Kidney (tissue), 14 donors: ENCODE measurements around the gene HAPSTR1. TPM values are rescaled to one million over a fixed set of nuclear protein-coding genes. Genes with fewer than 3 reads are reported as not detected.

Experiments
- DNase-seq, 5 donors: peaks; one replicate each; pipeline ENCODE4 v3.0.0-alpha.2; 2013 to 2020
- FAIRE-seq: peaks from 2 replicates; lab custom pipeline; 2012; peaks lifted over from hg19 to GRCh38; lab: Jason Lieb, UNC
- H3K27ac ChIP-seq, 2 donors: one replicate each; pipeline ENCODE4 v1.7.0; 2013; ENCODE audit warnings: low read depth in 2 of 2, low read length in 2 of 2, inconsistent platforms in 1 of 2
- H3K27me3 ChIP-seq: one replicate; pipeline ENCODE4 v1.7.1; 2013; ENCODE audit warnings: low read length, inconsistent platforms; ENCODE audit not compliant: control insufficient read depth, insufficient read depth
- H3K36me3 ChIP-seq, 3 donors: one replicate each; pipeline versions ENCODE4 v1.7.0 to v1.7.1; 2013; ENCODE audit warnings: low read length in 3 of 3, control low read depth in 1 of 3, inconsistent platforms in 1 of 3; ENCODE audit not compliant: insufficient read depth in 3 of 3, control insufficient read depth in 2 of 3
- H3K4me1 ChIP-seq, 3 donors: one replicate each; pipeline versions ENCODE4 v1.7.0 to v1.7.1; 2013; ENCODE audit warnings: low read length in 3 of 3, inconsistent platforms in 1 of 3, low read depth in 1 of 3; ENCODE audit not compliant: control insufficient read depth in 2 of 3, insufficient read depth in 2 of 3
- H3K4me3 ChIP-seq, 3 donors: one replicate each; pipeline versions ENCODE4 v1.7.0 to v1.8.1; 2013; ENCODE audit warnings: low read length in 3 of 3, control low read depth in 1 of 3, inconsistent platforms in 1 of 3
- H3K9ac ChIP-seq, 3 donors: one replicate each; pipeline versions ENCODE4 v1.7.0 to v1.7.1; 2013; ENCODE audit warnings: low read length in 3 of 3, control low read depth in 1 of 3, inconsistent platforms in 1 of 3
- H3K9me3 ChIP-seq, 3 donors: one replicate each; pipeline versions ENCODE4 v1.7.0 to v1.7.1; 2013; ENCODE audit warnings: low read length in 3 of 3, control low read depth in 1 of 3, inconsistent platforms in 1 of 3; ENCODE audit not compliant: control insufficient read depth in 2 of 3, insufficient read depth in 1 of 3
- intact Hi-C: fragments of 100-400 bp; cut with DNase I; formaldehyde crosslinking; loops from one replicate; pipeline ENCODE4 v1.11.1; 2022
- polyA plus RNA-seq: library from polyadenylated mRNA; stranded (reverse); fragments of 350-450 nt; fragmentation: Illumina TruSeq; extraction: RNeasy Lipid Tissue Mini Kit (QIAGEN cat#74804); gene quantifications from one replicate; pipeline ENCODE4 v1.2.3, GENCODE V29; 2014; ENCODE audit warnings: low read depth, low replicate concordance; ENCODE audit not compliant: insufficient read depth
- total RNA-seq: library from RNA; stranded (reverse); fragmentation: NEBNext Ultra II Directional; extraction: Animal tissue kit (Norgen Biotek cat#: 25700); gene quantifications from one replicate; pipeline ENCODE4 v1.2.1, GENCODE V29; 2021
- TF ChIP-seq, protein P1 (sequence below): IDR thresholded peaks from 3 replicates; pipeline ENCODE4 v1.5.1; 2012; ENCODE audit warnings: mild to moderate bottlenecking, moderate library complexity, borderline replicate concordance; ENCODE audit not compliant: insufficient read depth; ENCODE audit errors: extremely low read depth
- donor health status: control.
- donor health status: control.
- donor health status: control.
- donor health status: control.
- donor health status: control.
- donor health status: DM: yes; HTN: yes; CAD: no.
- donor health status: Normal renal cell carcinoma (clear cell type).

Gene HAPSTR1
- total and polyA plus RNA-seq, 2 donors from 2014 or later: 14.7 to 77.0 TPM

DNA sequence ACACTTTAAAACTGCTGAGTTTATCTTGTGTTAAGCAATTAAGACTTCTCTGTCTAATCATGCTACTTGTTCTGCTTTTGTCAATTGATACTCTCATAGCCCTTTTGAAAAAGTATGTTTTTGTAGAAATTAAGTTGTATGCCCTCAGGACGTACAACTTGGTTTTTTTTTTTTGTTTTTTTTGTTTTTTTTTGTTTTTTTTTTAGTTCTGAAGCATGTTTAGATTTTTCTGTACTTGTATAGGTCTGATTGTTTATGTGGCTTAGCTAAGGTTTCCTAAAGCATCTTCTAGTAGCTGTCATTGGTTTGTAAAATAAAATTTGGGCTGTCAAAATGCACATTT, 21.4 kb downstream of the HAPSTR1 start:
- peaks cover 3 to 26% (median 20%) of the 10 kb centered on the region in 3 donors for H3K4me1 ChIP-seq
- TF ChIP-seq, protein P1, sequence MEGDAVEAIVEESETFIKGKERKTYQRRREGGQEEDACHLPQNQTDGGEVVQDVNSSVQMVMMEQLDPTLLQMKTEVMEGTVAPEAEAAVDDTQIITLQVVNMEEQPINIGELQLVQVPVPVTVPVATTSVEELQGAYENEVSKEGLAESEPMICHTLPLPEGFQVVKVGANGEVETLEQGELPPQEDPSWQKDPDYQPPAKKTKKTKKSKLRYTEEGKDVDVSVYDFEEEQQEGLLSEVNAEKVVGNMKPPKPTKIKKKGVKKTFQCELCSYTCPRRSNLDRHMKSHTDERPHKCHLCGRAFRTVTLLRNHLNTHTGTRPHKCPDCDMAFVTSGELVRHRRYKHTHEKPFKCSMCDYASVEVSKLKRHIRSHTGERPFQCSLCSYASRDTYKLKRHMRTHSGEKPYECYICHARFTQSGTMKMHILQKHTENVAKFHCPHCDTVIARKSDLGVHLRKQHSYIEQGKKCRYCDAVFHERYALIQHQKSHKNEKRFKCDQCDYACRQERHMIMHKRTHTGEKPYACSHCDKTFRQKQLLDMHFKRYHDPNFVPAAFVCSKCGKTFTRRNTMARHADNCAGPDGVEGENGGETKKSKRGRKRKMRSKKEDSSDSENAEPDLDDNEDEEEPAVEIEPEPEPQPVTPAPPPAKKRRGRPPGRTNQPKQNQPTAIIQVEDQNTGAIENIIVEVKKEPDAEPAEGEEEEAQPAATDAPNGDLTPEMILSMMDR: no peak
- H3K4me3 ChIP-seq: no peak overlapping the region
- H3K9ac ChIP-seq: no peak overlapping the region
- FAIRE-seq (no peak), DNase-seq (no peak)
- intact Hi-C loops: no loop called here
- H3K27me3 ChIP-seq: no peaks in the 10 kb centered on the region
- no peaks in the 10 kb centered on the region for H3K9me3 ChIP-seq
- no peak overlapping the region for H3K27ac ChIP-seq
- H3K36me3 ChIP-seq: peaks cover 11 to 21% (median 17%) of the 10 kb centered on the region in 3 donors

DNA sequence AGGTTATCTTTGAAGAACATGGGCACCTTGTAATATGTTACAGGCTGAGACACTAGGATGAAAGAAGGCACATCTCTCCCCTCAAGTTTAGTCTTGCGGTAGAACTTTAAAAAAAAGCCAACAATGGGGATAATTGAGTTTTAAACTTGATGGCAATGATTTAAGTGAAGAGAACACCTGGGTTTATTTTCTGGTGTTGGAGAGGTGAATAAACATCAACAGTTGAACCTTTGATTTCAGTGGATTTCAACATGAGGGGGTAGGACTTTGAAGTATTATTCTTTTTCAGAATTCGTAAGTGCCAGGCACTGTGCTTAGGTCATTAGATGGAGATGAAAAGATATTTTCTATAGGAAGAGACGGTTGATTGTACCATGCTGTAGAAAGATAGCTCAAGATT, 22.3 kb downstream of the HAPSTR1 start:
- Histone ChIP-seq H3K4me3 (no peak overlapping the region), H3K9ac (no peak overlapping the region), H3K27me3 (no peaks in the 10 kb centered on the region), H3K4me1 (peaks cover 3 to 24% (median 16%) of the 10 kb centered on the region in 3 donors), H3K27ac (no peak overlapping the region), H3K9me3 (no peaks in the 10 kb centered on the region), H3K36me3 (peaks cover 6 to 19% (median 11%) of the 10 kb centered on the region in 3 donors)
- FAIRE-seq (no peak), DNase-seq (no peak)
- TF ChIP-seq, protein P1: no peak
- intact Hi-C loops: no loop called here

DNA sequence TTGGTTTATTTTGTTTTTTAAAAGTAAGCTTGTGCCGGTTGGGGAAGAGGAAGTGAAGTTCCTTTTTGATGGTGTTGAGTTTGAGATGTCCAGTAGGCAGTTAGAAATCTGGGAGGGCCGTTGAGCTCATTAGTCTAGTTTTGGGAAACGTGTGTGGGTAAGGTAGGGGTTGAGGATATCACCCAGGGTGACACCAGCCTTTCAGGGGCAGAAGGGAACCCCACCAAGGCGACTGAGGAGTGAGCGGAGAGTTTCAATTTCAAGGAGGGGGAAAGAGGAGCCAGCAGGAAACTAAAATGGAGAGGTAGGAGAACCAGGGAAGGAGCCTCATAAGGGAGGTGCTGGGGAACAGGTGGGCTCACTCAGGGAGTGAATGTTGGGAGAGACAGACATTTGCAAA, 22.7 kb downstream of the HAPSTR1 start:
- DNase-seq (no peak), FAIRE-seq (no peak)
- H3K4me3 ChIP-seq: no peak overlapping the region
- no peak overlapping the region for H3K27ac ChIP-seq
- H3K9ac ChIP-seq: no peak overlapping the region
- TF ChIP-seq, protein P1: no peak
- no peaks in the 10 kb centered on the region for H3K9me3 ChIP-seq
- intact Hi-C loops: no loop called here
- peaks cover 6 to 15% (median 9%) of the 10 kb centered on the region in 3 donors for H3K36me3 ChIP-seq
- H3K27me3 ChIP-seq: no peaks in the 10 kb centered on the region
- peaks cover 3 to 20% (median 12%) of the 10 kb centered on the region in 3 donors for H3K4me1 ChIP-seq

DNA sequence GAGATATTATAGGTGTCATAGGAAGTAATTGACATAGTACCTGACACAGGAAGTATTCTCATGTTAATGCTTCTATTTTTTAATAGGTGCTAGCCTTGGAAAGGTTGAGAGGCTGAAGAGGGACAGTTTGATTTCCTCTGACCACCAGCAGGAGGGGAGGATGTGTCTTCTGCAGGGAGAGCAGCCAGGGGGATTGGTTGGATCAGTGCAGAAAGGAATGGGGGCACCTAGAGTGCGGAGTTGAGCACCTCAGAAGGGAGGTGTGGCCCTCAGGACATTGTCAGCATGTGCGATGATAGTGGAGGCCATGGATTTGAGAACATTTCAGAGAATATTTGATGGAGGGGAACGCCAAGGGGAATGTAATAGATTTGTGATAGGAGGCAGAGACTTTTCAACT, 23.4 kb downstream of the HAPSTR1 start:
- Histone ChIP-seq H3K9me3 (no peaks in the 10 kb centered on the region), H3K36me3 (peaks cover 6 to 14% (median 9%) of the 10 kb centered on the region in 3 donors), H3K27me3 (no peaks in the 10 kb centered on the region), H3K4me3 (no peak overlapping the region), H3K27ac (no peak overlapping the region), H3K9ac (no peak overlapping the region), H3K4me1 (peaks cover 3 to 13% (median 8%) of the 10 kb centered on the region in 3 donors)
- TF ChIP-seq, protein P1: no peak
- FAIRE-seq: no peak
- intact Hi-C loops: no loop called here
- DNase-seq: no peak
